Neural cell (in vitro differentiated cells): ENCODE data around the gene ZNF608. TPM values are rescaled to one million over a fixed set of nuclear protein-coding genes. Genes with fewer than 3 reads are reported as not detected.

Source experiments
- H2AFZ ChIP-seq: fragments of 200-600, 300-800 bp; sonication (generic), shearing (Covaris generic); 2 replicates; pipeline ENCODE4 v1.6.0; 2014; ENCODE audit warnings: low read depth, mild to moderate bottlenecking, antibody characterized with exemption, low read length, moderate library complexity
- H3F3A ChIP-seq: fragments of 200-600 bp; shearing (Covaris generic); 2 replicates; pipeline ENCODE4 v1.6.1; 2016; ENCODE audit warnings: mild to moderate bottlenecking, moderate library complexity, mixed read lengths, antibody characterized with exemption, low read length; ENCODE audit not compliant: insufficient read depth, poor library complexity, severe bottlenecking
- H3K27ac ChIP-seq: fragments of 200-600, 300-800 bp; sonication (generic), shearing (Covaris generic); 2 replicates; pipeline ENCODE4 v1.5.1; 2014; ENCODE audit warnings: mild to moderate bottlenecking, low read length, moderate library complexity
- H3K27me3 ChIP-seq: fragments of 300-800, 200-600 bp; sonication (generic), shearing (Covaris generic); 2 replicates; pipeline ENCODE4 v1.6.0; 2014; ENCODE audit warnings: mild to moderate bottlenecking, low read depth, low read length, moderate library complexity; ENCODE audit not compliant: insufficient read depth
- H3K36me3 ChIP-seq: fragments of 300-800, 200-600 bp; sonication (generic), shearing (Covaris generic); 2 replicates; pipeline ENCODE4 v1.5.1; 2014; ENCODE audit warnings: mild to moderate bottlenecking, antibody characterized with exemption, low read length, moderate library complexity; ENCODE audit not compliant: insufficient read depth
- H3K4me2 ChIP-seq: fragments of 300-800, 200-600 bp; sonication (generic), shearing (Covaris generic); 2 replicates; pipeline ENCODE4 v1.6.0; 2014; ENCODE audit warnings: mild to moderate bottlenecking, low read length
- H3K4me3 ChIP-seq: fragments of 300-800, 200-600 bp; sonication (generic), shearing (Covaris generic); 2 replicates; pipeline ENCODE4 v1.5.1; 2014; ENCODE audit warnings: mild to moderate bottlenecking, low read length, moderate library complexity
- H3K79me2 ChIP-seq: fragments of 200-600 bp; shearing (Covaris generic); replicated peaks from 2 replicates; pipeline ENCODE4 v1.6.0; 2014; ENCODE audit warnings: mild to moderate bottlenecking, low read length, moderate library complexity; ENCODE audit not compliant: insufficient read depth
- H3K9ac ChIP-seq: fragments of 300-800, 200-600 bp; sonication (generic), shearing (Covaris generic); 2 replicates; pipeline ENCODE4 v1.6.1; 2016; ENCODE audit warnings: mild to moderate bottlenecking, low read length, mixed read lengths
- H3K9me2 ChIP-seq: fragments of 200-600 bp; shearing (Covaris generic); 2 replicates; pipeline ENCODE4 v1.6.1; 2016; ENCODE audit warnings: mild to moderate bottlenecking, low read length, mixed read lengths; ENCODE audit not compliant: insufficient read depth
- H3K9me3 ChIP-seq: fragments of 200-600, 300-800 bp; sonication (generic), shearing (Covaris generic); 2 replicates; pipeline ENCODE4 v1.6.1; 2016; ENCODE audit warnings: mild to moderate bottlenecking, mixed run types, low read length, moderate library complexity, mixed read lengths
- H4K20me1 ChIP-seq: fragments of 200-600 bp; shearing (Covaris generic); 2 replicates; pipeline ENCODE4 v1.6.1; 2016; ENCODE audit warnings: mild to moderate bottlenecking, mixed run types; ENCODE audit not compliant: insufficient read depth
- EP300 ChIP-seq: fragments of 450-650 bp; conservative IDR thresholded peaks from 2 replicates; pipeline ENCODE4 v1.6.1; 2014; ENCODE audit warnings: antibody characterized with exemption, mild to moderate bottlenecking, moderate library complexity; ENCODE audit not compliant: poor library complexity, severe bottlenecking
- EZH2 ChIP-seq: fragments of 200-600, 300-800 bp; shearing (Covaris generic), sonication (generic); IDR thresholded peaks from 2 replicates; pipeline ENCODE4 v1.6.1; 2014; ENCODE audit warnings: antibody characterized with exemption, low read length, borderline replicate concordance, mild to moderate bottlenecking; ENCODE audit not compliant: insufficient read depth, poor library complexity, severe bottlenecking
- MXI1 ChIP-seq: fragments of 450-650 bp; conservative IDR thresholded peaks from 2 replicates; pipeline ENCODE4 v1.6.1; 2014; ENCODE audit warnings: antibody characterized with exemption, mild to moderate bottlenecking; ENCODE audit not compliant: poor library complexity, severe bottlenecking
- POLR2AphosphoS5 ChIP-seq: IDR thresholded peaks from 2 replicates; pipeline ENCODE4 v1.6.1; 2012
- RAD21 ChIP-seq: fragments of 450-650 bp; conservative IDR thresholded peaks from 2 replicates; pipeline ENCODE4 v1.6.1; 2014; ENCODE audit warnings: antibody characterized with exemption, mild to moderate bottlenecking, moderate library complexity
- REST ChIP-seq: IDR thresholded peaks from 2 replicates; pipeline ENCODE4 v1.6.1; 2012; ENCODE audit warnings: borderline replicate concordance
- SMC3 ChIP-seq: fragments of 450-650 bp; conservative IDR thresholded peaks from 2 replicates; pipeline ENCODE4 v1.6.1; 2014; ENCODE audit warnings: antibody characterized with exemption, mild to moderate bottlenecking, moderate library complexity; ENCODE audit not compliant: poor library complexity
- TAF1 ChIP-seq: IDR thresholded peaks from 2 replicates; pipeline ENCODE4 v1.6.1; 2012; ENCODE audit warnings: low read depth
- polyA plus RNA-seq: library from polyadenylated mRNA; depleted of rRNA; stranded (reverse); fragments of >200 nt; gene quantifications from 2 replicates; pipeline ENCODE4 v1.2.3, GENCODE V29; 2014
- TF ChIP-seq, protein P1 (sequence below): fragments of 450-650 bp; IDR thresholded peaks from 2 replicates; pipeline ENCODE4 v1.5.1; 2014; ENCODE audit warnings: antibody characterized with exemption, mild to moderate bottlenecking, moderate library complexity; ENCODE audit not compliant: poor library complexity, severe bottlenecking

ZNF608 gene
- polyA plus RNA-seq, 1 donor from 2014 or later: 32.4 TPM

- no peaks in the 10 kb centered on the region for H3K9me2 ChIP-seq
- H3K36me3 ChIP-seq: no peaks in the 10 kb centered on the region
- no peaks in the 10 kb centered on the region for H3K27me3 ChIP-seq
- H2AFZ ChIP-seq: no peak overlapping the region
- H3K4me2 ChIP-seq: no peak overlapping the region
- no peak overlapping the region for H3K9ac ChIP-seq
- H3K79me2 ChIP-seq: peaks cover 77% of the 10 kb centered on the region
- H3F3A ChIP-seq: no peaks in the 10 kb centered on the region
- H3K27ac ChIP-seq: no peak overlapping the region
- no peaks in the 10 kb centered on the region for H3K9me3 ChIP-seq
- no peak overlapping the region for H3K4me3 ChIP-seq
- TF ChIP-seq, protein P1, sequence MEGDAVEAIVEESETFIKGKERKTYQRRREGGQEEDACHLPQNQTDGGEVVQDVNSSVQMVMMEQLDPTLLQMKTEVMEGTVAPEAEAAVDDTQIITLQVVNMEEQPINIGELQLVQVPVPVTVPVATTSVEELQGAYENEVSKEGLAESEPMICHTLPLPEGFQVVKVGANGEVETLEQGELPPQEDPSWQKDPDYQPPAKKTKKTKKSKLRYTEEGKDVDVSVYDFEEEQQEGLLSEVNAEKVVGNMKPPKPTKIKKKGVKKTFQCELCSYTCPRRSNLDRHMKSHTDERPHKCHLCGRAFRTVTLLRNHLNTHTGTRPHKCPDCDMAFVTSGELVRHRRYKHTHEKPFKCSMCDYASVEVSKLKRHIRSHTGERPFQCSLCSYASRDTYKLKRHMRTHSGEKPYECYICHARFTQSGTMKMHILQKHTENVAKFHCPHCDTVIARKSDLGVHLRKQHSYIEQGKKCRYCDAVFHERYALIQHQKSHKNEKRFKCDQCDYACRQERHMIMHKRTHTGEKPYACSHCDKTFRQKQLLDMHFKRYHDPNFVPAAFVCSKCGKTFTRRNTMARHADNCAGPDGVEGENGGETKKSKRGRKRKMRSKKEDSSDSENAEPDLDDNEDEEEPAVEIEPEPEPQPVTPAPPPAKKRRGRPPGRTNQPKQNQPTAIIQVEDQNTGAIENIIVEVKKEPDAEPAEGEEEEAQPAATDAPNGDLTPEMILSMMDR: no peak
- TF ChIP-seq TAF1: no peak
- TF ChIP-seq MXI1: no peak
- TF ChIP-seq RAD21: no peak
- no peak for TF ChIP-seq SMC3
- TF ChIP-seq POLR2AphosphoS5: no peak
- no peak for TF ChIP-seq EP300
- TF ChIP-seq EZH2: no peak
- no peak for TF ChIP-seq REST
- no peaks in the 10 kb centered on the region for H4K20me1 ChIP-seq
Observed at GRCh38 chr5:124714910-124715309, 31.5 kb downstream of the ZNF608 start.

GRCh38 chr5:124713595-124713994 is 32.8 kb downstream of the ZNF608 start:
- no peaks in the 10 kb centered on the region for H3K9me2 ChIP-seq
- H3K79me2 ChIP-seq: peaks cover 77% of the 10 kb centered on the region
- no peak overlapping the region for H2AFZ ChIP-seq
- no peaks in the 10 kb centered on the region for H3K36me3 ChIP-seq
- H3F3A ChIP-seq: no peaks in the 10 kb centered on the region
- no peak overlapping the region for H3K4me3 ChIP-seq
- no peak for TF ChIP-seq RAD21
- no peak for TF ChIP-seq REST
- TF ChIP-seq EZH2: no peak
- TF ChIP-seq SMC3: no peak
- TF ChIP-seq EP300: no peak
- TF ChIP-seq MXI1: no peak
- H3K27ac ChIP-seq: no peak overlapping the region
- no peak overlapping the region for H3K9ac ChIP-seq
- no peaks in the 10 kb centered on the region for H3K9me3 ChIP-seq
- no peak overlapping the region for H3K4me2 ChIP-seq
- no peaks in the 10 kb centered on the region for H4K20me1 ChIP-seq
- no peaks in the 10 kb centered on the region for H3K27me3 ChIP-seq
